HG03108 (cell line): ENCODE measurements around the gene ARMC7.
A peak's percentile ranks its signal among the peaks of the same experiment; 100 is the strongest.

Source experiments
- ATAC-seq: cut with Tn5 transposase; IDR thresholded peaks from one replicate; pipeline ENCODE4 v1.9.1; 2021; ENCODE audit warnings: moderate library complexity; ENCODE audit not compliant: unreplicated experiment

The ARMC7 gene

DNA sequence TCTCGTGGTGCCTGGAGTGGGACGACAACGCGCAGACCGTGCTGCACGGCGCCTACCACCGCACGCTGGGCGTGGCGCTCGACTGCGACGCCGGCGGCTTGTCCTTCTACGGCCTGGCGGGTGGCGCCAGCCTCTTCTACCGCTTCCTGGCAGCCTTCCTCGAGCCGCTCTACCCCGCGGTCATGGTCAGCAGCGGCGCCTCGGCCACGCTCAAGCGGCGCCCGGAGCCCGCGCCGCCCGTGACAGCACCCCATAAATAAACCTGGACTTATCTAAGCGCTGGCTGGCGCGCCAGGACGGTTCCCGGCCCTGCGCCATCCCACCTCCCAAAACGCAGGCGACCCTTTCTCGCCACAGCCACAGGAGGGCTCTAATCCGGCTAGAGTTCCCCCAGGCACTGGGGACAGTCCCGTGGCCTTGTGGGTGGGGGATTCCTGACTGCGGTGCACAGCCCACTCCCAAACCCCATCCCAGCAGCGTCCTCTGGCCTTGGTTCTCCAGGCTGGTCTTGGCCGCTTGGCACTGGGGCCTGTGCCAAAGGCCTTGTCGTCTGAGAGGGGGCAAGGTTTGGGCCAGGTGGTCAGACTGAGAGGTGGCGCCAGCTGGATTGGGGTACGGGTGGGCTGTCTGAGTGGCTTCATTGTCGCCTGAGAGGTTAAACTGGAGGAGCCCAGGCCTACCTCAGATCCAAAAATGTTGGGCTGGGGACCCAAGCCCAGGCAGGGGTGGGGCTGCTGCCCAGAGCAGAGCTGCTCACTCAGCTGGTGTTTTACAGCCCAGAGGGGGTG is 32.1 kb upstream of the ARMC7 start:
- ATAC-seq = peak; percentile 40

DNA sequence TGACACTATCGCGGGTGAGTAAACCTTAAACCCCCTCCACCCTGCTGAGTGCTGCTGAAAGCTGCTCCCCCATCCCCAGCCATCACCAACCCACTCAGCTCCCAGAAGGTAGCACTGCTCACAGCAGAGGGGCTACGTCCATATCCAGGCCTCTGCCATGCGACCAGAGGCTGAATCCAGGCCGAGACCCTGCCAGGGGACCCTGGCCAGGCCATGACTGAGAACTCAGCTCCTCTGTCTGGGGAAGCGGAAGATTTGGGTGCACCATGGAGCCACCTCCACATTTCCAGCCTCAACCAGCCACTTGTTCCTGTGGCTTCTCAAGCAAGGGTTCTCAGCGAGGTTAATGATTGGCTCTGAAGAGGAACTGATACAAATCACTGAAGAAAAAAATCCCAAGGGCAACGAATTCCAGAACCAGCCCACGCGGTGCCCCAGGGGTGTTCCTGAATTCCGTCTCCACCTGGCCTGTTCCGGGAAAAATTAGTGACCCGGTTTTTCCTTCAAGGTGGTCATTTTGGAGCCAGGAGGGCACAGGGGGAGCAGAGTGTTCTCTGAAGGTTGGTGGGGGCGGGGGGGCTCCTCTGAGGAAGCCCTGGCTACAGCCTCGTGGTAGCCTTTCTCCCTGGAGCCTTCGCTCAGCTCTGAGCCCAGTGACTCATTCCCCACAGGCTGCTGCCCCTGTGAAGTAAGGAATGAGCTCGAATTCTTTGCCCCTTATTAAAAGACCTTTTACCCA is 31.3 kb upstream of the ARMC7 start:
- peak; percentile 40 for ATAC-seq

GRCh38 chr17:75079023-75079373 is 30.8 kb upstream of the ARMC7 start:
- ATAC-seq = no peak

DNA sequence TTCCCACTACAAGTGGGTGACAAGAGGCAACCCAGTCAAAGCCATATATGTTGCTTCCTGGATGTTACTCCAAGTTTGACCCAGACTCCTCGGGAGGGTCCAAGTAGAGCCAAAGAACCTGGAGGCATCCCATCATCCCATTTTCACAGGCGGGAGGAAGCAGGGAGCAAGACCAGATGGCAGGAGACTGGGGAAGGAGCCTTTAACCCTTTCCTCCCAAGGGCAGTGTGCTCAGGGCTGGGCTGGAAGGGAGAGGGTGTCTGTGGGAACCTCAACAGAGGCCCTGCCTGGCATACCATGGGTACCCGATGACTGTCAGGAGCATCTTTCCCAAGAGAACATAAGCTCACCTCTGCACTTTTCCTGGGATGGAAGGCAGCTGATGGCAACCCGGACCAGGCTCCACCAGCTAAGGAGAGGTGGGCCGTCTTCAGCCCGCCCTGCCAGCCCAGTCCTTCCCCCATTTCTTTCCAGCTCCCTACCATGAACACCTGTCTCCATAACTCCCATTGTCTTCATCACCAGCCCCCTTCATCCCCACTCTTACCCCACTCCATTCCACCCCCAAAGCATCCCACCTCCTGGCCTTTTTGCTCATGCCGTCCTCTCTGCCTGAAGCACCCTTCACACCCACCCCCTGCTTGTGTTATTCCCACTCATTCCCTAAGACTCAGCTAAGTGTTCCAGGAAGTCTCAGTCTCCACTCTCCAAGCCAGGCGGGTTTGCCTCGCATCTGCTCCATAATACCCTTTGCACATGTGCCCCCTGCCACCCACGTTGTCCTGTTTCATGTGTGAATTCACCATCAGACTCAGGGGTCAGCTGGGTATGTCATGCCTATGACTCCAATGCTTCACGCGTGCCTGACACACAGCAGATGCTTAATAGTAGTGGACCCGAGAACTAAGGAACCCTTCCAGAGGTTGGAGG is 27.9 kb upstream of the ARMC7 start:
- ATAC-seq = no peak

- ATAC-seq = no peak
These were observed 27.1 kb upstream of the ARMC7 start for GRCh38 chr17:75082683-75083082.

- ATAC-seq = no peak
These were observed 25.6 kb upstream of the ARMC7 start for GRCh38 chr17:75084039-75084660.

GRCh38 chr17:75086496-75087181 is 23.1 kb upstream of the ARMC7 start:
- ATAC-seq = no peak

- no peak for ATAC-seq
These were observed 22.6 kb upstream of the ARMC7 start for GRCh38 chr17:75087182-75087557.

DNA sequence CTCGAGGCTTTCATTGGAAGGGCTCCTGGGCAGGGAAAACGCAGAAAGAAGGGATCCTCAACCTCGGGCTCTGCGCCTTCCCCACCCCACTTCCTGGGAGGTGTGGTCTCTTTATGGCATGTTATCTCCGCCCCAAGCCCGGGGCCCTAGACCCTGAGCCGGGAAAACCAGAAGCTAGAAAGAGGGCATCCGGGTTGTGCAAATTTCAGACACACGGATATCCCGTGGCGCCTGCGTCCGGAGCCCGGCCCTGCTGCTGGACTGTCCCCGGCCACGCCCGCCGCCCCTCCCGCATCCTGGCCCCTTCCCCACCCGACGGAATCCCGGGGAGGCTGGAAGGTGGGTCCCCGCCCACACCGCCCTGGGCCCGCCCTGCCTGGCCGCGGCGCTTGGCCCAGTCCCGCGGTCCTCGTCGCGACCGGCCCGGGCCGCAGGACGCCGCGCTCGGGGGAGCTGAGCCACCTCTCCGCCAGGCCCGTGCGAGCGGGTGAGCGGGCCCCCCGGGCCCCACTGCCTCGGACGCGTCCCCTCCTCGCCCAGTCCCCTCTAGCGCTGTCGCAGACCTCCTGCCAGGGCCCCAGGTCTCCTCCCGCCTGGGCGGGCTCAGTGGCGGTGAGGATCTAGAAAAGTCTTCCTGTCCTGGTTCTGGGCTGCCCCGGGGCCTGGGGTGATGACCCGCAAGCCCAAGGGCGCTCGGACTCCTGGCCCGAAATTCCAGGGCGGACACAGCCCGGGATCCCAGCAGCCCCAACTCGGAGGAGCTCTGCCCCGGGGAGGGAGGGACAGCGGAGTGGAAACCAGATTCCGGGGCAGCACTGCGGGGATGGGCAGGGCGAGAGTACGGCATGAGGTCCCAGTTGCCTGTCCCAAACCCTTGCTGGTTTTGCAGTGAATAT is 22.0 kb upstream of the ARMC7 start, which contains the start of gene SLC16A5:
TSS of gene SLC16A5 (plus strand) at position 397 of the 896 bp plus-strand sequence. CDS start 5,683 bp downstream, outside the sequence.
- ATAC-seq = peak; percentile 52

DNA sequence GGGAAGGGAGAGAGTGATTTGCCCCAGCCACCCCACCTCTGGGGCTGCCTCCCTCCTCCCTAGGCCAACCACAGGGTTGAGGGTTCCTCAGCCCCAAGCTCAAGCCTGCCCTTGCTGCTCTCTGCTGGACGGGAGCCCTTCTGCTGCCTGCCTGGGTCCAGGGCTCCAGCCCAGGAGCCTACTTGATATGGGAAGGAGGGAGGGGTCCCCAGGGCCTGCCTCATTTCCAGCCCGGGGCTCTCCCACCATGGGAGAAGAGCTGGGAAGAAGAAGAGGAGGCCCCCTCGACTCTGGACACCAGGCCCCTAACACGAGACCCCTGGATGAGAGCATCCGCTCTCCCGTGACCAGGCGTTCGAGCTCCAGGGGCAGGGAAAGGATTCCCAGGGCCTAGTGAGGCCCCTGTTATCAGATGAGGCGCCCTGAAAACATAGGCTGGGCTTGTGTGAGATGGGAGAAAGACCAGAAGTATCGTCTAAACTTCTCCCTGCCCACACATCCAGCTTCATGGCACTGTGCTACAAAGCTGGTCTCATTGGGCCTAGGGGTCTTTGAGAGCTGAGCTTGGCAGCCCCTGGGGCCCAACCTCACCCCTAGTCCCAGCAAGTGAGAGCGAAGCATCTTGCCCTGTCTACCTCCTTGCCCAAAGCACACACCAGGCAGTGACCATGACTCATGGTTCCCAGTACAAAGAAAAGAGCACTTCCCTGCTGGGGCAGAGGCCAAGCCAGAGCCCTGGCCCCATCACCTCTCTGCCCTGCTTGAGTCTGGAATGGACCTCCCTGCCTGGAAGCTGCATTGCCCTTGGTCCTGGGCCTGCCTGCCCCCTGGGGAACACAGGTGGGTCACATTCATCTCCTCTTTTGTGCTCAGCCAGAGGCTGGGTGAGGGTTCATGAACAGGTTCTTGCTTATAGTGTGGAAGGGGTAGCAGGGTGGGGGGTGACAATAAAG is 21.0 kb upstream of the ARMC7 start:
- ATAC-seq = no peak

DNA sequence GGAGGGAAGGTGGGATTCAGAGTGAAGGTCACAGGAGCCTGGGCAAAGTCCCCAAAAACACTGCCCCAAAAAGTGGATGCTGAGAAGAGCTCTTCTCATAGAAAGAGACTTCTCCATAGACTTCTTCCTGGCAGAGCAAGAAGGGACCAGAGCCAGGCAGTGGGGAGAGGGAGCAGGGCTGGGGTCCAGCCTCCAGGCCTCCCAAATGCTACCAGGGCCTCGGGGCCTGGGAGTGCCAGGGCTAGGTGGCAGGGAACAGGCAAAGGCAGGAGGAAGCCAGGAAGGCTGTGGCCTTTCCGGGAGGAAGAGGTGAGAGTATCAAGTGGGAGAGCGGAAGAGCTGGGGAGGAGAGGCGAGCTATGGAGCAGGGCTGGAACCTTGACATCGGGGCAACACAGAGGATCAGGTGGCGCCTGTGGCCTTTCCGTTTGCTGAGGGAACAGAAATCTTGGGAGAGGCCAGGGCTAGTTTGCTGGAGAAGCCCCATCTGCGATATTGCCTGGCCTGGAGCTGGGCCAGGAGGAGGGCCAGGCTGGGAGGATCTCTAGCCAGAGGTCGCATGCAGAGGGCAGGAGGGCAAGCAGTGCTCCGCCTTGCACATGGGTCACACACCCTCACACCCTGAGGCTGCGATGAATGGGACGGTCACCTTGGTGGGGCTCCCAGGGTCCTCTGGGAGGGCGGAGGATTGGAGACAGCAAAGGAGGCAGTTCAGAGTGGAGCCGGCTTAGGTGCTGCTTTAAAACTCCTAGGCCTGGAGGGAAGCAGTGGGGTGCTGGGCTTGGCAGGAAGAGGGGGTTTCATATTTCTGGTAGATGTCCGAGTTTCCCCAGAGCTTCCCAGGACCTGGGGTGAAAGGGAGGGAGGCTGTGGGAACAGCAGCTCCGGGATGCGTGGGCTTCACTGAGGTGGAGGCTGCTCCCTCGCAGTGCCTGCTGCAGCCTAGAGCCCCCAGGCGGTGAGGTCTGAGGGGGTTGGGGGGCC is 18.6 kb upstream of the ARMC7 start:
- ATAC-seq = no peak

- no peak for ATAC-seq
These were observed 17.9 kb upstream of the ARMC7 start for GRCh38 chr17:75091855-75092327.

DNA sequence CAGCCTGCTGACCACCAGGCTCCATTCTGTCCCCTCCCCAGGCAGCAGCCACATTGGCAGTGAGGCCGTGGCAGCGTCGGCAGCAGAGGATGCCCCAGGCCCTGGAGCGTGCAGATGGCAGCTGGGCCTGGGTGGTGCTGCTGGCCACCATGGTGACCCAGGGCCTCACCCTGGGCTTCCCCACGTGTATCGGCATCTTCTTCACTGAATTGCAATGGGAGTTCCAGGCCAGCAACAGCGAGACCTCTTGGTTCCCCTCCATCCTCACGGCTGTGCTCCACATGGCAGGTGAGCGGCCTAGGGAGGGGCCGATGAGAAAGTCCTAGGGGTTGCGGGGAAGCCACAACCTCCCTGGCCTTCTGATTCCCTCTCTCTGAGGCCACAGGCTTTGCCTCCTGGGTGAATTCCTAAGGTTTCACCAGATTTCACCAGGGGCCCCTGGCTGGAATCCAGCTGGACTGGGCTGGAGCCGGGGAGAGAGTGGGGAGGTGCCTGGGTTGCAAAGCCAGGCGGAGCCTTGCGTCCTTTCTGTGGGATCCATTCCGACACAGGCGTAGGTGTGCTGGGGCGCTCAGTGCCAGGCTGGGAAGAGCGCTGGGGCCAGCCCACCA is 16.1 kb upstream of the ARMC7 start:
- ATAC-seq = no peak

GRCh38 chr17:75094871-75095399 is 14.8 kb upstream of the ARMC7 start:
- ATAC-seq = no peak

DNA sequence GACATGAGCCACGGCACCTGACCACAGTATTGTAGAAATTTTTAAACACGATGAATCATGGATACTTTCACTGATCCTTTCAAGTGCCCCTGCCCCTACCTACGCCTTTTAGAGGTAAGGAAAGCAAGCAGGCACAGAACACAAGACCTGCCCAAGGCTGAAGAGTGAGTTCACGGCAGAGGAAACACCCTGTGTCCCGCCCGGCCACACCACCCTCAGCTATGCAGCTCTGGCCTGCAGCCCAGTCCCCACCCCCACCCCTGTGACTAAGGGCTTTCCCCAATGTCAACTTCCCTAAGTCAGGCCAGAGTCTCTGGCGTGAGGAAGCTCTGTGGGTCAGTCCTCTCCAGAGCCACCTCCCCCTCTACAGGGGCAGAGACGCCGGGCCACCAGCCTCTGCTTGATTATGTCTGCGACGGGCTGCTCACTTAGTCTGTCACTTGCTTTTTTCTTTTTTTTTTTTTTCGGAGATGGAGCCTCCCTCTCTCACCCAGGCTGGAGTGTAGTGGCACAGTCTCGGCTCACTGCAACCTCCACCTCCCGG is 13.6 kb upstream of the ARMC7 start:
- no peak for ATAC-seq

DNA sequence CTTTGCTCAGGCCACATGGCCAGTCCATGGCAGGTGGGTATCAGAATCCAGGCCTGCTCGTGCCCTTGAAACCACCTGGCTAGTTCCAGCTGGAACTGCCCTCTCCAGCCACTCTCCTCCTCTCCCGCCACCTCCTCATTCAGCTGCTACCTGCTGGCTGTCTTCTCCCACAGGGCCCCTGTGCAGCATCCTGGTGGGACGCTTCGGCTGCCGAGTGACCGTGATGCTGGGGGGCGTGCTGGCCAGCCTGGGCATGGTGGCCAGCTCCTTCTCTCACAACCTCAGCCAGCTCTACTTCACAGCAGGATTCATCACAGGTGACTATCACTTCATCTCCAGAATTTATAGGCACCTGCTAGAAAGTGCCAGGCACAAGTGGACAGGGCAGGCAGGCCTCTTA is 11.9 kb upstream of the ARMC7 start:
- no peak for ATAC-seq
